Measurements from ENCODE around the gene PLXNC1. TPM values are rescaled to one million over a fixed set of nuclear protein-coding genes. Genes with fewer than 3 reads are reported as not detected.

Gene PLXNC1
- polyA plus RNA-seq, 1 of the 3 experiments (the other 2 are of a cell fraction) = 0.23 TPM

- TF ChIP-seq RAD21 (IDR thresholded peaks at IDR 0.05; ENCODE audit: low read length) (no peak), GABPA (IDR thresholded peaks at IDR 0.05; ENCODE audit: low read depth) (no peak), ELF1 (IDR thresholded peaks at IDR 0.05) (no peak), MAX (IDR thresholded peaks at IDR 0.05; ENCODE audit: low read depth) (no peak), FOXJ3 (CRISPR knock-in tag; IDR thresholded peaks at IDR 0.05) (no peak), MXI1 (IDR thresholded peaks at IDR 0.05; ENCODE audit: low read depth, low read length) (no peak), RFX5 (IDR thresholded peaks at IDR 0.05; ENCODE audit: low read length) (no peak)
- TF ChIP-seq, protein P1, sequence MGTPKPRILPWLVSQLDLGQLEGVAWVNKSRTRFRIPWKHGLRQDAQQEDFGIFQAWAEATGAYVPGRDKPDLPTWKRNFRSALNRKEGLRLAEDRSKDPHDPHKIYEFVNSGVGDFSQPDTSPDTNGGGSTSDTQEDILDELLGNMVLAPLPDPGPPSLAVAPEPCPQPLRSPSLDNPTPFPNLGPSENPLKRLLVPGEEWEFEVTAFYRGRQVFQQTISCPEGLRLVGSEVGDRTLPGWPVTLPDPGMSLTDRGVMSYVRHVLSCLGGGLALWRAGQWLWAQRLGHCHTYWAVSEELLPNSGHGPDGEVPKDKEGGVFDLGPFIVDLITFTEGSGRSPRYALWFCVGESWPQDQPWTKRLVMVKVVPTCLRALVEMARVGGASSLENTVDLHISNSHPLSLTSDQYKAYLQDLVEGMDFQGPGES (IDR thresholded peaks at IDR 0.05; ENCODE audit: low read depth, low read length) = no peak
- TF ChIP-seq, protein P2, sequence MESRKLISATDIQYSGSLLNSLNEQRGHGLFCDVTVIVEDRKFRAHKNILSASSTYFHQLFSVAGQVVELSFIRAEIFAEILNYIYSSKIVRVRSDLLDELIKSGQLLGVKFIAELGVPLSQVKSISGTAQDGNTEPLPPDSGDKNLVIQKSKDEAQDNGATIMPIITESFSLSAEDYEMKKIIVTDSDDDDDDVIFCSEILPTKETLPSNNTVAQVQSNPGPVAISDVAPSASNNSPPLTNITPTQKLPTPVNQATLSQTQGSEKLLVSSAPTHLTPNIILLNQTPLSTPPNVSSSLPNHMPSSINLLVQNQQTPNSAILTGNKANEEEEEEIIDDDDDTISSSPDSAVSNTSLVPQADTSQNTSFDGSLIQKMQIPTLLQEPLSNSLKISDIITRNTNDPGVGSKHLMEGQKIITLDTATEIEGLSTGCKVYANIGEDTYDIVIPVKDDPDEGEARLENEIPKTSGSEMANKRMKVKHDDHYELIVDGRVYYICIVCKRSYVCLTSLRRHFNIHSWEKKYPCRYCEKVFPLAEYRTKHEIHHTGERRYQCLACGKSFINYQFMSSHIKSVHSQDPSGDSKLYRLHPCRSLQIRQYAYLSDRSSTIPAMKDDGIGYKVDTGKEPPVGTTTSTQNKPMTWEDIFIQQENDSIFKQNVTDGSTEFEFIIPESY (IDR thresholded peaks at IDR 0.05; ENCODE audit: borderline replicate concordance, low read depth) = no peak
- Histone ChIP-seq H3K9me3 (no peaks in the 10 kb centered on the region), H3K79me2 (ENCODE audit: insufficient read depth) (no peaks in the 10 kb centered on the region), H3K27ac (ENCODE audit: low read depth in 2 of 2, low read length in 1 of 2) (no peak overlapping the region), H3K4me2 (no peak overlapping the region), H3K9me2 (no peaks in the 10 kb centered on the region), H3K27me3 (ENCODE audit: insufficient read depth) (no peaks in the 10 kb centered on the region), H2AFZ (ENCODE audit: low read depth) (no peak overlapping the region), H3K36me3 (replicated peaks in 1 of 2; ENCODE audit: control insufficient read depth in 1 of 2, insufficient read depth in 2 of 2, low read length in 1 of 2) (no peaks in the 10 kb centered on the region), H3K4me1 (ENCODE audit: control insufficient read depth in 1 of 2, insufficient read depth in 2 of 2, low read depth in 1 of 2, low read length in 1 of 2) (peaks cover 0 to 12% of the 10 kb centered on the region in 2 experiments; a peak in 3 of 4 replicates), H3K4me3 (ENCODE audit: low read depth in 2 of 2, low read length in 1 of 2) (no peak overlapping the region), H3K9ac (no peak overlapping the region), H3F3A (replicated peaks; ENCODE audit: insufficient read depth) (no peaks in the 10 kb centered on the region), H4K20me1 (ENCODE audit: insufficient read depth) (no peaks in the 10 kb centered on the region)
- ChIA-PET POLR2A (no interaction called here), CTCF (interaction anchor here (1.0 kb wide), 1 partner anchor 14 kb away, joined by 3 read pairs; no protein-coding TSS in a partner anchor)
- WGBS (ENCODE audit: low lambda C conversion rate) = 64% methylated on average over 7 of the region's 7 CpGs
- DNase-seq = no peak
Measured at GRCh38 chr12:94202245-94203180, 54.1 kb downstream of the PLXNC1 start.

GRCh38 chr12:94203181-94203546 is 54.8 kb downstream of the PLXNC1 start:
- no peaks in the 10 kb centered on the region for H3K9me3 ChIP-seq
- H3K4me3 ChIP-seq (ENCODE audit: low read depth in 2 of 2, low read length in 1 of 2) = no peak overlapping the region
- ChIA-PET CTCF (interaction anchor here (1.0 kb wide), 1 partner anchor 13 kb away, joined by 3 read pairs; no protein-coding TSS in a partner anchor), POLR2A (no interaction called here)
- H2AFZ ChIP-seq (ENCODE audit: low read depth) = no peak overlapping the region
- H3K27ac ChIP-seq (ENCODE audit: low read depth in 2 of 2, low read length in 1 of 2) = no peak overlapping the region
- DNase-seq = no peak
- no peaks in the 10 kb centered on the region for H3K27me3 ChIP-seq (ENCODE audit: insufficient read depth)
- H3K4me2 ChIP-seq = no peak overlapping the region
- H3K4me1 ChIP-seq (ENCODE audit: control insufficient read depth in 1 of 2, insufficient read depth in 2 of 2, low read depth in 1 of 2, low read length in 1 of 2) = peaks cover 0 to 12% of the 10 kb centered on the region in 2 experiments; a peak in 3 of 4 replicates
- H3K79me2 ChIP-seq (ENCODE audit: insufficient read depth) = no peaks in the 10 kb centered on the region
- 38% methylated on average over 2 of the region's 2 CpGs for WGBS (ENCODE audit: low lambda C conversion rate)
- no peak overlapping the region for H3K9ac ChIP-seq
- H4K20me1 ChIP-seq (ENCODE audit: insufficient read depth) = no peaks in the 10 kb centered on the region
- no peaks in the 10 kb centered on the region for H3K9me2 ChIP-seq
- no peaks in the 10 kb centered on the region for H3F3A ChIP-seq (replicated peaks; ENCODE audit: insufficient read depth)
- no peaks in the 10 kb centered on the region for H3K36me3 ChIP-seq (replicated peaks in 1 of 2; ENCODE audit: control insufficient read depth in 1 of 2, insufficient read depth in 2 of 2, low read length in 1 of 2)
- TF ChIP-seq MXI1 (IDR thresholded peaks at IDR 0.05; ENCODE audit: low read depth, low read length) = no peak
- TF ChIP-seq POLR2AphosphoS5 (IDR thresholded peaks at IDR 0.05; ENCODE audit: low read depth, low read length) = no peak
- no peak for TF ChIP-seq EP300 (IDR thresholded peaks at IDR 0.05; ENCODE audit: borderline replicate concordance in 1 of 2, low read depth in 1 of 2, low read length in 1 of 2)
- no peak for TF ChIP-seq MEF2A (IDR thresholded peaks at IDR 0.05; ENCODE audit: borderline replicate concordance, low read depth)
- no peak for TF ChIP-seq SIN3A (IDR thresholded peaks at IDR 0.05; ENCODE audit: borderline replicate concordance, low read depth, low read length)
- TF ChIP-seq, protein P2 (IDR thresholded peaks at IDR 0.05; ENCODE audit: borderline replicate concordance, low read depth) = no peak
- TF ChIP-seq ELF1 (IDR thresholded peaks at IDR 0.05) = no peak
- TF ChIP-seq, protein P1 (IDR thresholded peaks at IDR 0.05; ENCODE audit: low read depth, low read length) = no peak
- TF ChIP-seq FOSL2 (IDR thresholded peaks at IDR 0.05; ENCODE audit: borderline replicate concordance, low read depth) = no peak
- TF ChIP-seq NRF1 (IDR thresholded peaks at IDR 0.05; ENCODE audit: low read depth, low read length) = no peak
- TF ChIP-seq YY1 (IDR thresholded peaks at IDR 0.05; ENCODE audit: low read depth) = no peak
- TF ChIP-seq EZH2phosphoT487 (IDR thresholded peaks at IDR 0.05; ENCODE audit: borderline replicate concordance, low read depth) = no peak
- no peak for TF ChIP-seq MAX (IDR thresholded peaks at IDR 0.05; ENCODE audit: low read depth)
- TF ChIP-seq CHD2 (IDR thresholded peaks at IDR 0.05; ENCODE audit: low read length, partially characterized antibody) = no peak

Data from SK-N-SH (cell line).